GM13977 (cell line): ENCODE measurements around the gene ZBP1.

ENCODE experiments used
- DNase-seq: peaks from one replicate; pipeline ENCODE4 v3.0.0; 2012; ENCODE audit warnings: low spot score
- CTCF ChIP-seq: IDR thresholded peaks from 2 replicates; pipeline ENCODE4 v1.5.1; 2012; ENCODE audit warnings: mild to moderate bottlenecking, control low read depth; ENCODE audit not compliant: insufficient read depth; ENCODE audit errors: extremely low read depth, missing control alignments
- in situ Hi-C: fragments of 300-500 bp; cut with MboI; formaldehyde crosslinking; loops from one replicate; pipeline ENCODE4 v1.12.0; 2022; ENCODE audit warnings: low sequenced_read_pairs, low pct_unique_long_range_greater_than_20kb, mixed read lengths, inconsistent platforms; ENCODE audit not compliant: unreplicated experiment

ZBP1 gene

GRCh38 chr20:57622201-57622570, 2.0 kb upstream of the ZBP1 start:
- no peak for TF ChIP-seq CTCF
- no peak for DNase-seq
- in situ Hi-C loops: loop anchor here (25.0 kb wide), 1 partner anchor 590 kb away; no protein-coding TSS in a partner anchor

- no peak for TF ChIP-seq CTCF
- in situ Hi-C loops: loop anchor here (25.0 kb wide), 1 partner anchor 591 kb away; no protein-coding TSS in a partner anchor
- DNase-seq: no peak
These were observed 1.4 kb upstream of the ZBP1 start for GRCh38 chr20:57621421-57622200.

- DNase-seq: no peak
- in situ Hi-C loops: loop anchor here (25.0 kb wide), 1 partner anchor 591 kb away; no protein-coding TSS in a partner anchor
- no peak for TF ChIP-seq CTCF
These were observed 773 bp upstream of the ZBP1 start for GRCh38 chr20:57620999-57621398.

- TF ChIP-seq CTCF: no peak
- in situ Hi-C loops: loop anchor here (25.0 kb wide), 1 partner anchor 593 kb away; no protein-coding TSS in a partner anchor
- DNase-seq: peak; percentile 81
These were observed 985 bp downstream of the ZBP1 start for GRCh38 chr20:57619051-57619831.

- no peak for DNase-seq
- TF ChIP-seq CTCF: no peak
- in situ Hi-C loops: loop anchor here (25.0 kb wide), 1 partner anchor 594 kb away; no protein-coding TSS in a partner anchor
These were observed 1.5 kb downstream of the ZBP1 start for GRCh38 chr20:57618764-57619050.

- in situ Hi-C loops: loop anchor here (25.0 kb wide), 1 partner anchor 594 kb away; no protein-coding TSS in a partner anchor
- no peak for TF ChIP-seq CTCF
- DNase-seq: no peak
These were observed 2.0 kb downstream of the ZBP1 start for GRCh38 chr20:57618091-57618763.
